Retinal pigment epithelial cell (primary cell): ENCODE measurements around the gene PGAP6.
"Not testable (repeated sequence)": the region's sequence is repeated elsewhere in the genome, so short reads cannot be mapped to it uniquely, and the experiment has no call there.

Experiments
- DNase-seq: peaks from one replicate; pipeline ENCODE4 v3.0.0-alpha.2; 2010; ENCODE audit warnings: low read depth
- H3K4me3 ChIP-seq: 2 replicates; pipeline ENCODE4 v1.5.1; 2011; ENCODE audit warnings: mild to moderate bottlenecking, low read length, control low read depth, moderate library complexity
- TF ChIP-seq, protein P1 (sequence below): conservative IDR thresholded peaks from 2 replicates; pipeline ENCODE4 v1.5.1; 2011; ENCODE audit warnings: low read depth, low read length, control low read depth, inconsistent platforms

PGAP6 gene

DNA sequence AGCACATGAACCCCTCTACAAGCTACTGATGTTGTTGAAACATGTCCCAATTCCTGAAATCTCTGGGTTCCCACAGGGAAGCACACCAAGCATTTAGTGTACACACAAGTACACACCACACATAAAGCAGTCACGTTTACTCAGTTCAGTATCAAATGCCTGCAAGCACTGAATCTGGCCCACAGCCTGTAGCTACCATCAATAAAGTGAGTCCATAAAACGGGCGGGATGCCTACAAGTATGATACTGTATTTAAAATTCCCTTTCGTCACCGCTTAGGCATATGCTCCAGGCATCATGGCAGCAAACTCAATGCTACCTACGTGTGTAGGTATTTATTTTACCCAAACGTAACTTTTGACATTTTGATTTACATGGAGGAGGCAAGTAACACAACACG lies 31.6 kb downstream of the PGAP6 start:
- TF ChIP-seq, protein P1, sequence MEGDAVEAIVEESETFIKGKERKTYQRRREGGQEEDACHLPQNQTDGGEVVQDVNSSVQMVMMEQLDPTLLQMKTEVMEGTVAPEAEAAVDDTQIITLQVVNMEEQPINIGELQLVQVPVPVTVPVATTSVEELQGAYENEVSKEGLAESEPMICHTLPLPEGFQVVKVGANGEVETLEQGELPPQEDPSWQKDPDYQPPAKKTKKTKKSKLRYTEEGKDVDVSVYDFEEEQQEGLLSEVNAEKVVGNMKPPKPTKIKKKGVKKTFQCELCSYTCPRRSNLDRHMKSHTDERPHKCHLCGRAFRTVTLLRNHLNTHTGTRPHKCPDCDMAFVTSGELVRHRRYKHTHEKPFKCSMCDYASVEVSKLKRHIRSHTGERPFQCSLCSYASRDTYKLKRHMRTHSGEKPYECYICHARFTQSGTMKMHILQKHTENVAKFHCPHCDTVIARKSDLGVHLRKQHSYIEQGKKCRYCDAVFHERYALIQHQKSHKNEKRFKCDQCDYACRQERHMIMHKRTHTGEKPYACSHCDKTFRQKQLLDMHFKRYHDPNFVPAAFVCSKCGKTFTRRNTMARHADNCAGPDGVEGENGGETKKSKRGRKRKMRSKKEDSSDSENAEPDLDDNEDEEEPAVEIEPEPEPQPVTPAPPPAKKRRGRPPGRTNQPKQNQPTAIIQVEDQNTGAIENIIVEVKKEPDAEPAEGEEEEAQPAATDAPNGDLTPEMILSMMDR: no peak
- H3K4me3 ChIP-seq: no peak overlapping the region
- DNase-seq: no peak

DNA sequence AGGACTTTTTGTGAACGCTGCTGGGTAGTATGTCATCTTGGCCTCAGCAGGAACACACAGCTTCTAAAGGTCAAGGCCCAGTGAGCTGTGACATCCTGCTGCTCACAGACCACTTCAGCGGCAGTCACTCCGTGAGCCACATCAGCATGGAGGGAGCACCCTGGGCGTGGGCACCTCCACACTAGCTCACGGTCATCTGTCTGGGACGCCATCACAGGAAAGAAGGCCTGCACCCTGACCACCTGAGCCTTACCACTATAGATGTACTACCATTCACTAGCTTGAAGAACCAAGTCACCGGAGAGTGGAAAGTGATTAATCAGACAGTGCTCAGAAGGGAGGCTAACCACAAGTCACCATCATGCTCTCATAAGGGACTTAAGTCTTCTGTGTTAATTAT lies 32.6 kb downstream of the PGAP6 start:
- TF ChIP-seq, protein P1: no peak

DNA sequence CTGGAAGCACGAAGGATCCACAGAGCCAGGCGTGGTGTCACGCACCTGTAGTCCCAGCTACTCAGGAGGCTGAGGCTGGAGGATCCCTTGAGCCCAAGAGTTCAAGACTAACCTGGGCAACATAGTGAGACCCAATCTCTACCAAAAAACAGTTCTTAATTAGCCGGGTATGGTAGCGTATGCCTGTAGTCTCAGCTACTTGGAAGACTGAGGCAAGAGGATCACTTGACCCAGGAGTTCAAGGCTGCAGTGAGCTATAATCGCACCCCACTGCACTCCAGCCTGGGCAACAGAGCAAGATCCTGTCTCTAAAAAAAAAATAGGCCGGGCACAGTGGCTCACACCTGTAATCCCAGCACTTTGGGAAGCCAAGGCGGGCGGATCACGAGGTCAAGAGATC lies 33.3 kb downstream of the PGAP6 start:
- DNase-seq, H3K4me3 ChIP-seq: not testable (repeated sequence)

More for the DNA sequence above, 32.6 kb downstream of the PGAP6 start:
- no peak overlapping the region for H3K4me3 ChIP-seq
- no peak for DNase-seq

DNA sequence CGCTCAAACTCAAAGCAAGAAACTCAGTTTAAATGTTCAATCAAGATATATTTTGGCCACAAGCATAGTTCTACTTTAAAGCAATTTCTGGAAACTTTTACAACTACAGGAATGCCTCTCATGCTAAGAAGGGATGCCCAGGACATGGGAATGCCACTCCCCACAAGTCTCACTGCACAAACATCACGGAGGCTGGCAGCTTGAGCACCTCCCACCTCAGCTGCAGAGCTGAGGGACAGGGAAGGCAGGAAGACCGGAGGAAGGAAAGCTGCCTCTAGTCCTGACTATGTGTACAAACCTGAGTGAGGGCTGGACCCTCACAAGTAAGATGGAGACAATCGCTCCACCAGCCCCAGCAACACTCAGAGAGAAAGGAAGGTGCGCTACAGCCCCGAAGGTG lies 34.6 kb downstream of the PGAP6 start:
- H3K4me3 ChIP-seq: no peak overlapping the region
- no peak for DNase-seq
- TF ChIP-seq, protein P1: no peak

DNA sequence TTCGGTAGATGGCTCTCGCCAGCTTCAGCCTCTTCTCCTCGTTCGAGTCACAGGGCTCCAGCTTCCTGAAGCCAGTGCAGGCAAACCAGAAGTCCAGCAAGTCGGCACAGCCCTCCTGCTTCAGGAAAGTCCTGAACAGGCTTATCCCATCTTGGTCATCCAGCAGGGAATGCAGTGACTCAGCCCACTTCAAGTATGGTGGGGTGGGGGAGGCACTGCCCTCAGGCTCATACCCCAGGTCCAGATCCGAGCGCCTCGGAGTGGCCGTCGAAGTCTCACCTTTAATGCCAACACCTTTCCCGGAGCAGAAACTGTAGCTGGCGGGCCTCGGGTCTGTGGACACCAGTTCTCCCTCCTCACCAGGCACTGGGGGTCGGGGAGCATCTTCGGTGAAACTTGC lies 35.2 kb downstream of the PGAP6 start:
- no peak overlapping the region for H3K4me3 ChIP-seq
- no peak for DNase-seq
- TF ChIP-seq, protein P1: no peak

DNA sequence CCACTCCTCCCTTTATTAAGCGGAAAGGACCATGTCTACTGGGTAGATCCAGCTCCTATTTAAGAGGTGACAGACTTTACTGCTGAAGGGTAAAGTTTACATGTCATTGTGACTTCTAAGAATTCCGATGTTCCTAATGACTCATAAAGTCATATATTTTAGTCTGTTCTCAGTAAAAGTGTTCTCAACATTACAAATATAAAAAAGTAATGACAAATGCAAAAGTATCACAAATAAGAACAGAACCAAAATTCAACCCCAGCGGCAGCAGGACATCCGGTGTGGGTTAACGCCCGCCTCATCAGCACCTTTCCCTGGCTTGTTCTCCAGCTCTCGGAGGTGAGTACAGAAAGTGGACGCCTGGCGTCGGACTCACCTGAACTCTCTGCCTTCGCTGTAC lies 36.0 kb downstream of the PGAP6 start:
- H3K4me3 ChIP-seq: no peak overlapping the region
- no peak for DNase-seq
- TF ChIP-seq, protein P1: no peak

- H3K4me3 ChIP-seq: no peak overlapping the region
- TF ChIP-seq, protein P1: no peak
- DNase-seq: no peak
Measured at GRCh38 chr16:342455-343213, 39.1 kb downstream of the PGAP6 start.

- H3K4me3 ChIP-seq, DNase-seq: not testable (repeated sequence)
Measured at GRCh38 chr16:341974-342336, 39.8 kb downstream of the PGAP6 start.

- H3K4me3 ChIP-seq, DNase-seq: not testable (repeated sequence)
Measured at GRCh38 chr16:341095-341973, 40.4 kb downstream of the PGAP6 start.
